ENCODE measurements around the gene KCNMA1.

Gene KCNMA1

DNA sequence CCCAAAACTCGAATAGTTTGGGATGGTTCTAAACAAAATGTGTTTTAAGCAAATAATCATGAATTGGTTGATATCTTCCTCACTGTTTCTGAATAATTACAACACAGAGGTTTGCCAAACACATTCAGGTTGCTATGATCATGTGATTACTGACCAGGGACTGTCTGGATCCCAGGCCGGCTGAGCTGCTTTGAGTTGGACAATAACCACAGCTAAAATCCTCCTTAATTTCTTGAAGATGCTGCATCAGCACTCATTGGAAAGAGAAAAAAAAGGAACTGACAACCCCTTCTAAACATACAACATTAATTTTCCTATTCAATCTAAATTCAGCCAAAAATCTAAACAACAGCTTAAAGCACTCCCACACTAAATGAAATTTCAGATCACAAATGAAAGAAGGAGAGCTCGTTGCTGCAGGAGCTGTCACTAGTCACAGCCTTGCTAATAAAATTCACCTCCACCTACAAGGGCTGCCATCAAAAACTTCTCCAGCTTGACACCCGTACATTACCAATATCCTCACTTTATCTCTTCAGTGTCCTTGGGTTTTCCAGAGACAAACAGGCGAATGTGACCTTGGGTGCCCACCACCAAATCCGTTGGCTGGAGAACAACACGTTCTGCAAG, 560.2 kb downstream of the KCNMA1 start:
- no peak for DNase-seq (ENCODE audit: low read depth)

DNA sequence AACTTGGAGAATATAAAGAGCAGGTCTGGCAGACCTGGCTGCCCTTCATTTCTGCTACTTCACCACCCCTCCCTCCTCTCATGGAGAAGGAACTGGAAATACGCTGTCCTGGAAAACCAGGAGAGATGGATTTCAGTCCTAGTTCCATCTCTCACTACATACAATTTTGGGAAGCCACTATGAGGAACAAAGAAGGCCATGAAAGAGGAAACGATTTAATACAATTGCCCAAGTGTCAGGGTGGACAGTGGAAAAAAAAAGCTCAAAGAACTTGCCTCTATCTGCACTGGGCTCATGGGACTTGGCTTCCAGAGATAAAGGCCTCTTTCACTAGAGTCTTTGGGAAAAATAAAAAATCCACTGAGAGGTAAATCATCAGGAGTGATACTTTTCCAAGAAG, 561.7 kb downstream of the KCNMA1 start:
- no peak for DNase-seq (ENCODE audit: low read depth)

DNA sequence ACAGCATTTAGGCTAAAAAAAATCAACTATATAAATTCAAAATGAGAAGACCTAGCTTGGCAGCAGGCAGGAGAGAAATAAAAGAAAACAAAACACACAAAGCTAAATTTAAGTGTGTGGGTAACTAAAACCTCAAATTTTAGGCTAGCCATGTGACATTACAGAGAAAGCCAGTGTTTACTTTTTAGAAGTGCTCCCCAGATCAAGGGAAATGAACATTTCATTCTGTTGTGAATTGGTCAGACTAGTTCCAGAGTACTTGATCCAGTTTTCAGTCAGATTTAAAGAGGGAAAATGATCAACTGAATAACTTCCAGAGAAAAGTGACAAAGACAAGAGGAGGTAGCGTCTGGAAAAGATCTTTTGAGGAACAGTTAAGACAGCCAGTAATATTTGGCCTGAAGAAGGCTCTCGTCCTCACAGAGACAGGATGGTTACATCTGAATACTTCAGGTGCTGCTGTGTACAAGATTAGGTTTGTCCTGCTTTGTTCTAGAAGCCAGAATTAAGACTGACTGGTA, 563.4 kb downstream of the KCNMA1 start:
- DNase-seq (ENCODE audit: low read depth), result no peak

DNA sequence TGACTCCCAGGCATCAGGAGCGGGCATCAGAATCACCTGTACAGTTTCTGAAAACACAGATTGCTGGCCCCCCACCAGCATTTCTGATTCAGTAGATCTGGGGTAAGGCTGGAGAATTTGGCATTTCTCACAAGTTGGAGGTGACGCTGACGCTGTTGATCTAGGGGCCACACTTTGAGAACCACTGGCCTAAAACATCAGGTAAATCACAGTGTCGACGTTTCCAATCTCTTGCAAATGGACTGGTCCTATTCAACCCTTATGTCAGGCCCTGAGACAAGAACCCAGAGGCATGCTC, 564.0 kb downstream of the KCNMA1 start:
- no peak for DNase-seq (ENCODE audit: low read depth)

DNA sequence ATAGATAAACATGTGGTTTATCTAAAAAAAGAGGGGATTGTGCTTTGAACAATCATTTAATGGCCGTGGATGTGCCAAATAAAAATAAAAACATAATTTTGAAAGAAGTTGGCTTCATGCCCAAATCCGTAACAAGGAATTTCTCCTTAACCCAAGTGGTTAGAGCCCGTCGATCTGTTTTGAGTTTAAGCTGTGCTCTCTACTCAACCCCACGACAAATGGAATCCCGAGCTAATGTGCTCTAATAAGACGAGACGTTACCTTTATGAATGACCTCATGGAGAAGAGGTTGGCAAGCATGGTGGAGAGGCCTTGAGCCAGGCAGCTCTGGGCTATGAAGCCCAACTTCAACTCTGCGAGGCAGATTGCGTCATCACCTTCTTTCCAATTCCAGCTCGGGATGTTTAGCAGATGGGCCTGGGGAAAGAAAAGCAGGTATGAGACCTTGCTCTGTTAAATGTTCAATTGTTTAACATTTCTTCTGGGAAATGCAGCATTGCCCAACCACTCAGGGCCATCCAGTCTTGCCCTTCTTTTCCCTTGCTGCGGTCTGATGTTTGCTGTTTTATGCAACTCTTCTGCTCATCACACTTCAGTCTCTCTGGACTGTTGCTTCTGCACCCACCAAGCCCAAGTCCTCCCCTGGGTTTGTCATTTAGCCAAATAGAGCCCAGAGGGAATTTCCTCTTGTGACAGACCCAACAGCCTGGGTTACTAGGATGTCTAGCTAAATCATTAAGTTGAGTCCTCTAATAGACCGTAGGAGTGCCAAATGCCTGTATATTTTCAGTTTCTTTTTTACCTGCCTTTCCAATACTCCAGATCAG, 564.6 kb downstream of the KCNMA1 start:
- DNase-seq (ENCODE audit: low read depth), result no peak

DNA sequence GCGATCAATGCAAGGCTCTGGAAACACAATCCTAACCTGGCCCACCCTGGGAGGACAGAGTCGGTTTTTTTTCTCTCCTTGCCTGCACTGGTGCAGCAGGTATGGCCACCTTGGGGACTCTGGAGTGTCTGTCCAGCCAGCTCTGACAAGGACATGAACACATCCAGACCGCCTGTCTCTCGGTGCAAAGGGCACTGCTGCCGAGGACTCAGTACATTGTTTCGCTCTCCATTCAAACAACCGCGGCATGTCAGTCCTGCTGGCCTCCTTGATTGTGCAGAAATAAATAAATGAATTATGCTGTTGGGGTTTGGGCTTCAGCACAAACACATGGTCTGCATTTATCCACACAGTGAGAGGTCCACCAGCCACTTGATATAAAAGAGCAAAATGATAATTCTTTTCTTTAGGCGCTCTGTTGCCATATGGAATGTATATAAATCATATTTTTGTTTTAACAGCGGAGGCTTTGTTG, 565.2 kb downstream of the KCNMA1 start:
- no peak for DNase-seq (ENCODE audit: low read depth)

DNA sequence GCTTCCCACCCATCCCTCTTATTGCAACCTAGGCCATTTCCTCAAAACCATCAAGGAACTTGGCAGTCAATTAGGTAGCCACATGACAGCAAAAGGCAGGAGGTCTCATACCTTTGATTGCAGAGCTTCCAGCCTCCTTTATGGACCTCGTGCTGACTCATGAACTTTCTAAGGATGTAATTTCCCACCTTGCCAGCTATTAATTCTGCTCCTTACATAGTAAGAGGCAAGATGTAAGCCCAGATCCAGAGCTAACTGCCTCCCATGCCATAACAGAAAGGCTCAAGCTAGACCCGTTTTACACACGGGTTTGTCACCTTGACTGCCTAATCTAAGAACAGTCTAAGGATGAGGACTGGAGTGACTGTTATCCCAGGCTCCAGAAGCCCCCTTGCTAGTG, 565.7 kb downstream of the KCNMA1 start:
- no peak for DNase-seq (ENCODE audit: low read depth)

DNA sequence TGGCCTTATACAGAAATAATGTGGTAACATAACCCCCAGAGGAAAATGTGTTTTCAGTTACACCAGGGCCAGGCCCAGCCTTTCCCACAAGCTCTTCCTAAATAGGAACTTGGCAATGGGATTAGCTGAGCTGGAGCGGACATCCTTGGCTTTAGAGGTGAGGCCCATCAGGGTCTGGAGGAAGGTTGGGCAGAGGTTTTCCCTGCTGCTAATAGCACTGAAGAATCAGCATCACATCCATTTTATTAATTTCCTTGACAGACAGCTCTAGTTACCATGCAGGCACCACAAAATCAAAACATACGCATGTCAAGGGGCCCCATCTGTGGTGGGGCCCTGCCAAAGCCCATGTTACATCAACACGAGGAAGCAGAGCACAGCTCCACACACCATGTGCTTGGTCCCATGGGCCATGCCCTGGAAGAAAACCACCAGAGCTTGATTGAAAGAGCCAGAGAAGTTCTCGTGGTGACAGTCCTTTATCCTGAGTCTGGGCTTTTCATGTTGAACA, 566.6 kb downstream of the KCNMA1 start:
- DNase-seq (ENCODE audit: low read depth), result no peak

DNA sequence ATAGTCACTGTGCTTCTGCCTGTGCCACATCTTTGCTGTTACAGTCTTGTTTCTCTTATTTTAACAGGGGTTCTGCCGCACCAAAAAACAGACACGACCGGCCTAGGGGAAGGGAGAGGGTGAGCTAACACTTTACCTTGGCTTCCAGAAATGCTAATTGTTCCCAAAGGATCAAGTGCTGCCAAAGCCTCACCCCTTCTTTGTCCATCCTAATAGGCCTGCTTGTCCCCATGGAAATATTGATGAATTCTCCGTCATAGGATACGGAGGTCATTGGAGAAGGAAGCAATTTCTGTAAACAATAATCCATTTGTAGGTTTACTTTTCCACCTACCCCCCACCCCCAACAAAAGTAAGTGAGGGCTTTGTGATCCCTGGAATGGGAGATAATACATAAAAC, 567.3 kb downstream of the KCNMA1 start:
- no peak for DNase-seq (ENCODE audit: low read depth)

DNA sequence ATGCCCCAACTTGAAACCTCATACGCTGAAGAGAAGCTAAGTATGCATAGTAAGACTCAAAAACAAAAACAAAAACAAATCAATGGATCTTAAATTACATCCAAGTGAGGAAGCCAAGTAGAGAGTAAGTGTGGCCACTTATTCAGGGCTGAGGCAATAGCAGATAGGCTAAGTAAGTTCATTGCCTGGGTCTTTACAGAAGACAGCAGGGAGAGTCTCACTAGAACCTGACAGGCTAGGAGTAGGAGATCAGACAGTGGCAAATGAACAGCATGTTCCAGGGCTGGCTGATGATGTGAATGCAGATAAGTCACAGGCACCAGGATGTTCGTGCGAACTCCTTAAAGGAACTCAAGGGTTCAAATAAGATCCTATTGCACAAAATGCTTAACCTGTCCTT, 568.6 kb downstream of the KCNMA1 start:
- DNase-seq (ENCODE audit: low read depth), result no peak

DNA sequence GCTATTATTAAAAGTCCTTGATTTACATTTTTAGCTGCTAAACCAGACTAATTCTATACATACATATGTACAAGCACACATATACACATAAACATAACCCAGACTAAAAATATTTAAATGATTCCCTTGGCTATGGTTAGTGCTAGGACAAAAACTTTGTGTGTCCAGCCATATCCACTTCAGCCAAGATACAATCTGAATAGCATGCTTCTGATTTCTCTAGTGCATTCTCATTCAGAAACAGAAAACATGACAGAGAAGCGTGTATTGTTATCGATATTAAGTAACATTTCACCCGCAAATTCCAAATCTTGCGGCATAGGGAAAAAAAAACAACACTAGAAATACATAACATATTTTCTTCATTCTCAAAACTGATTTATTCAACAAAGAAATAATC, 569.3 kb downstream of the KCNMA1 start:
- DNase-seq (ENCODE audit: low read depth), result no peak

DNA sequence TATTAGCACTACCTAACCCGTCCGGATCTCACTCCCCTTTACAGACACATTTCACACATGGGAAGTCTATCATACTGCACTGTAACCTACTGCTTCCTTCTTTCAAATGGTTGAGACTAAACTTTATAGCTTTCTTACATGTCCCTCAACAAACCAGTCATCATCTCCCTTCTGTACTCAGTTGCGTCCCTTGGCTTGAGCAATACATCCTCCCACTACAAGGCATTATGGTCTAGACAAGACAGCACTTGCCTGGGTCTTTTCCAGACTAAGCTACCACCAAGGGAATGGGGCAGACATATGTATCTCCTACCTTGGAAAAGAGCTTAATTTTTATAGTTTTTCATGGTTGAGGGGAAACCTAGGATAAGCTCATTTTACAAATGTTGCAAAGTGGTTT, 575.2 kb downstream of the KCNMA1 start:
- DNase-seq (ENCODE audit: low read depth), result no peak

DNA sequence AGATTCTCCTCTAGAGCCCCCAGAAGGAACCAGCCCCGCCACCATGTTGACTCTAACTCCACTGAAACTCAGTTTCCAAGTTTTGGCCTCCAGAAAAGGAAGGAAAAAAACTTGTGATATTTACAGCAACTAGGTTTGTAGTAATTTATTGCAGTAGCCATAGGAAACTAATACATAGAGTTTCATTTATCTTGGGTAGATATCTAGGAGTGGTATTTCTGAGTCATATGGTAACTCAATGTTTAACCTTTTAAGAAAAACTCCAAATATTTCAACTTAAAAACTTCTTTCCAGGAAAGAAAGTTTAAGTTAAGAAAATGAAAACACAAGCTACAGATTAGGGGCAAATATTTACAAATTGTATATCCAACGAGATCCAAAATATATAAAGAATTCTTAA, 576.7 kb downstream of the KCNMA1 start:
- no peak for DNase-seq (ENCODE audit: low read depth)

DNA sequence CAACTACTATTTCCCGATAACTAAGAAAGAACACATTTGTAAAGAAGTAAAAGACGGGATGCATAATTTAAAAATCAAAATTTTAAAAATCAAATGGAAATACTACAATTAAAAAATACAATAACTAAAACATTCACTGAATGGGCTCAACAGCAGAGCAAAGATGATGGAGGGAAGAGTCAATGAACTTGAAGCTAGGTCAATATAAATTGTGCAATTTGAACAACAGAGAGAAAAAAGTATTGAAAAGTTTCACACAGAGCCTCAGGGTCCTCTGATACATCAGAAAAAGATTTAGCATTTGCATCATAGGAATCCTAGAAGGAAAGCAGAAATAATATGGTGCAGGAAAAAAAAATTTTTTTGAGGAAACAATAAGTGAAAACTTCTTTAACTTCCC, 581.0 kb downstream of the KCNMA1 start:
- no peak for DNase-seq (ENCODE audit: low read depth)

DNA sequence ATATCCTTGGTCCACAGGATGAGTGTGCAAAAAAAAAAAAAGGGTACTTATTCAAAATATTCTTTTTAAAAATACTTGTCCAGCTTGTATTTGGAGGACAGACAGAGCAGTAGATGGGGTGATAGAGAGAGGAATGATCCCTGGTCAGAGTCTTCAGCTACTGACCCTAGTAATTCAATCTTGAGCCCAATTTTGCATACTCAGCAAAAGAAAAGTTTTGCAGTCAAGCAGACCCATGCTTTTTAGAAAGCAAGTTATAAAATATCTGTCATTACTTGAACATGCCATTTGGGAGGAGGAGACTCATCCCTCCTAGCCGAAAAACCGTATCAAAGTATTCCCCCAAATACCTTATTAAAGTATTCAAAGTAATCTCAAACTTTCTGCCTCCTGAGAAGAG, 585.0 kb downstream of the KCNMA1 start:
- no peak for DNase-seq (ENCODE audit: low read depth)

DNA sequence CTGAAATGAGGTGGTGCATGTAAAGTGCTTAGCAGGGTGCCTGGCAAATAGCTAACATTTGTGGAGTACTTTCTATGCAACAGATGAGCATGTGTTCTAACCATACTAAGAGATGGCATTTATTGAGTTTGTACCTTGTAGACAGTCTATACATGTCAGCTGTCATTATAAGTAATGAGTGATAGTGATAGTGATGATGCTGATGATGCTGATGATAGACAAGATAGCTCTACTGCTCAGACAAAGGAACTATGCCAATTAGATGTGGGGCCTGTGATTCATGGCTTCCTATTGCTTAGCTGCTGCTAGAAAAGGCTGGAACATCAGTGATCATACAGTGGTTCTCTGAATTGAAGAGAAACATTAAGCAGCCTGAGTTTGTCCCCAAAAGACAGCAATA, 585.8 kb downstream of the KCNMA1 start:
- no peak for DNase-seq (ENCODE audit: low read depth)

DNA sequence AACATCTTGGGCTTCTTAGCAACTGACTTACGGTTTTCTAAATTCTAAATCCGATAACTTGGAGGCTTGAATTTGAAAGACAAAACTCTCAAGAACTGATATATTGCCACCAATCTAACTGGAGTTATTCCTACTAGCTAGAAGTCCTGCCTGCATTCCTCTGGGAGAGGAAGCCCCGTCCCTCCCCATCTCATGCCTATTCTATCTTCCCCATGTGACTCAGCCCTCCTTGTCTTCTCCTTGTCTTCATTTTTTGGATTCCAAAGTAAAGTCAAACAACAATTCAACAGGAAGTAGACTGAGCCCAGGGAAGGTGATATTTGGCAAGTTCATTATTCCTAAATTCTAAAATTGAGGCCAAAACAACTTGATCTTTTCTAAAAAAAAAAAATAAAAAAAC, 587.7 kb downstream of the KCNMA1 start:
- no peak for DNase-seq (ENCODE audit: low read depth)

DNA sequence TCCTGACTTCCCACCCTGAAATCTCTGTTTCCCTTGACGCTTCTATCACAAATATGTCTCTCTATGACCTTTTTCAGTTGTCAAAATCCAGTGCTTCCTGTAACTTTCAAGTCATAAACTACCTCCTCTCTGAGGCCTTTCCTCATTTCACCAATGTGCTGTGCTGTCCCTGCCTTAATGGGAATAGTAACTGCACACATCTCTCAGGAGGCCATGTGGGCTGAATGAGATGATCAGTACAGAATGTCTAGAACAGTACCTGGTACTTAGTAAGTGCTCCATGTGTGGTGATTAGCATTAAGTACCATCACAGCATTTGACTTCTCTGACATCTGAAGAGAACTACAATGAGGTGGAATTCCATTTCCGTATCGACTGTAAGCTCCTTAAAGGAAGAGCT, 588.5 kb downstream of the KCNMA1 start:
- no peak for DNase-seq (ENCODE audit: low read depth)

DNA sequence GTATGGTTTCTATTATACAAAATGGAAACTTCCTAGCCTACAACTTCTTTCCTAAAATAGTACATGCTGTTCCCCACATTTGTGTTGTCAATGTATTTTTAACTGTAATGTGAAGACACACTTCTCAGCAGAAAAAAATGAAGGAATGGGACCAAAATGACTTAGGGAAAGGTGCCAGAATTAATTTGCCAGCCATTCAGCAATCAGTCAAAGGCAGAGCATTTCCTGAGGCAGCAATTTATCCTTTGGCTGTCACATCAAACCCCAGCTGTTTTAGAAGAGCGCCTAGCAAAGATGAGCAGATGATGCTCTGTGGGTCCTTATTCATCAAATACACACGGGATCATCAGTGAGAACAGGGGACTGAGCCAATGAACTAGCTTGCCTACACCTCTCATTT, 592.5 kb downstream of the KCNMA1 start:
- no peak for DNase-seq (ENCODE audit: low read depth)

DNA sequence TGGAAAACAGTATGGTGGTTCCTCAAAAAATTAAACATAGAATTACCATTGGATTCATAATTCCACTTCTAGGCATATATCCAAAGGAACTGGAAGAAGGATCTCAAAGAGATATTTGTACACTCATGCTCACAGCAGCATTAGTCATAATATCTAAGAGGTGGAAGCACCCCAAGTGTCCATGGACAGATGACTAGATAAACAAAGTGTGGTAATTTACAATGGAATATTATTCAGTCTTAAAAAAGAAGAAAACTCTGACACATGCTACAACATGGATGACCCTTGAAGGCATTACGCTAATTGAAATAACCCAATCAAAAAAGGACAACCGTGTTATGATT, 594.2 kb downstream of the KCNMA1 start:
- no peak for DNase-seq (ENCODE audit: low read depth)

DNA sequence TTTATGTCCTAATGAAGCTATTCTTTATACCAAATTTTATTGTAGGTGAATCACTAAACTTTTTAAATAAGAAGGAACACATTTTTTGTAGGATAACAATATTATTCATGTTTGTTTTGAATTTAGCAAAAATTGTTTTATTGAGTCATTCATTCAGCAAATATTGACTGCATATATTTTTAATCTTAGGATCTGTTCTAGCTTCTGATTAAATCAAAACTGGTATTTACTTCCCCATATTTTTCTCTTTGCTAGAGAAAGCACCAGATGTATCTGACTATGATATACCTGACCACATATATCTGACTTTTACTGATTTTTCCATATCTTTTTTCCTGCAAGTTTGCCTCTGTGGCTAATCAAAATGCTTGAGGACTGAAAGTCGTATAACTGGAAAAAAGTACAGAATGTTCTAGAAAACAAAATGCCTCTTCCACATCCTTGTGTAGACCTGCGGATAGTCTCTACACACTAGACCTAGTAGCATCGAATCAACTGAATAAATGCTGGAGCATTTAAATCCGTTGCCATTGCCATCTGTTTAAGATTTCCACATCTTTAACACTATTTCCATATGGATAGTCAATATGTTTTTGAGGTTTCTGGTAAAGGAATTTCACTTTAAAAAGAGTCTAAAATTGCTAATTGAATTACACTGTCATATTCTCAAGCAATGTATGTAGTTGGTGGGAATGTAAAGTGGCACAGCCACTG, 594.7 kb downstream of the KCNMA1 start:
- no peak for DNase-seq (ENCODE audit: low read depth)

DNA sequence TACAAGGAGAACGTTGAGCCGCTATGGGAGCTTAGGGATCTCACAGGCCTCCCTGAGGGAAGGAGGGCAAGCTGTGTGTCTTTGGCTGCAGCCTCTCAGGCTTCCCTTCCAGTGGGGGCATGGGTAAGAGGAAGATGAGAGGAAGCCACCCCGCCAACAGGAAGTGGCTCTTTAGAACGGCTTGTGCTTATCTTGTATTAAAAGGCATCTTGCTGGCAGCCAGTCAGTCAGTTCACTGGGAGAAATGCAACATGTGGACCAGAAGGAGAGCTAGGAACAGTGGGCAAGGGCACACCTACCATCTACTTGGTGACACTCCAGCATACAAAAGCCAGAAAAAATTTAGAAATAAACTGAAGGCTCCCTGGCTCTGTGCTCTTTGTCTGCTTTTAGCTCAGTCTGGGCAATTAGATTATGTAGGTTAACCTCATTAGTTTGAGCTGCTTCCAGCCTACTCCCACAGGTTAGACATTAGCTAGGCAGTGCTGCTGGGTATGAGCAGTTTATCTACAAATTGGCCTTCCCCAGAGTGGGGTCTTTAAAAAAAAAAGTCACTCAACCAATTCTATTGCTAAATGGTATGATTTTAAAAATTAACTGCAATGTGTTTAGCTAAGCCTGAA, 595.9 kb downstream of the KCNMA1 start:
- DNase-seq (ENCODE audit: low read depth), result no peak

DNA sequence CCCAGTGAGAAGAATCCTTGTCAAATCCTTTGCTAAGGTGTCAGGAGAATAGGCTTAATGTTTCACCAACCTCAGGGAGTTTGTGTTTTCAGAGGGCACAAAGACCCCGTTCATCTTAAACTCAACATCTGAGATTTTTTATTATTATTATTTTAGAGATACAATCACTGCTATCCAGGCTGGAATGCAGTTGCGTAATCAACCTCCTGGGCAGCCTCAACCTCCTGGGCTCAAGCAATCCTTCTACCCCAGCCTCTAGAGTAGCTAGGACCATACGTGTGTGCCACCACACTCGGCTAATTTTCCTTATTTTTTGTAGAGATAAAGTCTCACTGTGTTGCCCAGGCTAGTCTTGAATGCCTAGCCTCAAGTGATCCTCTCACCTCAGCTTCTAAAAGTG, 599.2 kb downstream of the KCNMA1 start:
- DNase-seq (ENCODE audit: low read depth), result no peak

All from stimulated activated CD8-positive, alpha-beta memory T cell treated with anti-CD3 and anti-CD28 coated beads, Interleukin-12 subunit alpha, Interleukin-12 subunit beta, amount 100 ng/mL, for 1 hour (primary cell).